Neuronal stem cell (in vitro differentiated cells): ENCODE data around the gene TIGIT.

Source experiments
- DNase-seq: peaks from one replicate; pipeline ENCODE4 v3.0.0-alpha.2; 2013; ENCODE audit warnings: low spot score
- H2AFZ ChIP-seq: one replicate; pipeline ENCODE4 v1.6.1; 2013; ENCODE audit warnings: mild to moderate bottlenecking, low read length, inconsistent platforms
- H2AK5ac ChIP-seq: 2 replicates; pipeline ENCODE4 v1.6.1; 2013; ENCODE audit warnings: low read depth, mild to moderate bottlenecking, inconsistent platforms, low read length, moderate library complexity, mixed read lengths
- H2BK120ac ChIP-seq: 2 replicates; pipeline ENCODE4 v1.6.1; 2013; ENCODE audit warnings: low read depth, mild to moderate bottlenecking, inconsistent platforms, low read length, moderate library complexity, mixed read lengths
- H2BK12ac ChIP-seq: one replicate; pipeline ENCODE4 v1.6.1; 2013; ENCODE audit warnings: low read length, inconsistent platforms
- H2BK15ac ChIP-seq: 2 replicates; pipeline ENCODE4 v1.6.1; 2013; ENCODE audit warnings: mild to moderate bottlenecking, low read length, inconsistent platforms, mixed read lengths
- H2BK5ac ChIP-seq: one replicate; pipeline ENCODE4 v1.6.1; 2013; ENCODE audit warnings: inconsistent platforms, mild to moderate bottlenecking, low read length, moderate library complexity
- H3K14ac ChIP-seq: one replicate; pipeline ENCODE4 v1.6.1; 2013; ENCODE audit warnings: low read length, inconsistent platforms
- H3K18ac ChIP-seq: 2 replicates; pipeline ENCODE4 v1.6.1; 2013; ENCODE audit warnings: low read length, inconsistent platforms
- H3K23ac ChIP-seq: 2 replicates; pipeline ENCODE4 v1.6.1; 2013; ENCODE audit warnings: low read depth, mild to moderate bottlenecking, mixed read lengths, low read length, inconsistent platforms; ENCODE audit not compliant: poor library complexity
- H3K27ac ChIP-seq: replicated peaks from 3 replicates; pipeline ENCODE4 v1.5.1; 2013; ENCODE audit warnings: low read length, inconsistent platforms
- H3K27me3 ChIP-seq, 3 experiments: 2 replicates each; pipeline ENCODE4 v1.6.1; 2013; ENCODE audit warnings: low read length in 3 of 3, mild to moderate bottlenecking in 2 of 3, inconsistent platforms in 1 of 3, low read depth in 1 of 3, mixed read lengths in 1 of 3, moderate library complexity in 1 of 3; ENCODE audit not compliant: control insufficient read depth in 3 of 3, insufficient read depth in 3 of 3
- H3K36me3 ChIP-seq, 2 donors: replicated peaks in 1 of 2; 2 replicates each; pipeline ENCODE4 v1.6.1; 2013; ENCODE audit warnings: low read length in 2 of 2; ENCODE audit not compliant: control insufficient read depth in 2 of 2, insufficient read depth in 2 of 2
- H3K4ac ChIP-seq: 2 replicates; pipeline ENCODE4 v1.6.1; 2013; ENCODE audit warnings: inconsistent platforms, mild to moderate bottlenecking, low read length, moderate library complexity
- H3K4me1 ChIP-seq, 2 donors: 1 replicate in 1 of 2; 2 replicates in 1 of 2; pipeline ENCODE4 v1.6.1; 2013; ENCODE audit warnings: low read length in 2 of 2, low read depth in 1 of 2; ENCODE audit not compliant: control insufficient read depth in 2 of 2, insufficient read depth in 1 of 2
- H3K4me2 ChIP-seq: one replicate; pipeline ENCODE4 v1.6.1; 2013; ENCODE audit warnings: mild to moderate bottlenecking, low read length, inconsistent platforms; ENCODE audit not compliant: insufficient read depth, poor library complexity, severe bottlenecking
- H3K4me3 ChIP-seq, 2 donors: 2 replicates each; pipeline ENCODE4 v1.5.1; 2013; ENCODE audit warnings: low read length in 2 of 2, mild to moderate bottlenecking in 2 of 2, inconsistent platforms in 1 of 2, moderate library complexity in 1 of 2
- H3K79me1 ChIP-seq: one replicate; pipeline ENCODE4 v1.6.1; 2013; ENCODE audit warnings: low read depth, mild to moderate bottlenecking, inconsistent platforms, low read length, moderate library complexity
- H3K9ac ChIP-seq: one replicate; pipeline ENCODE4 v1.6.1; 2013; ENCODE audit warnings: mild to moderate bottlenecking, low read depth, low read length, inconsistent platforms; ENCODE audit not compliant: poor library complexity
- H3K9me3 ChIP-seq, 2 donors: replicated peaks in 1 of 2; 2 replicates each; pipeline versions ENCODE3 to v1.6.1; 2013; ENCODE audit warnings: low read length in 2 of 2, mild to moderate bottlenecking in 2 of 2, inconsistent platforms in 1 of 2, low read depth in 1 of 2, mixed read lengths in 1 of 2, moderate library complexity in 1 of 2; ENCODE audit not compliant: control insufficient read depth in 2 of 2, insufficient read depth in 1 of 2
- H4K8ac ChIP-seq: one replicate; pipeline ENCODE4 v1.6.1; 2013; ENCODE audit warnings: low read depth, mild to moderate bottlenecking, inconsistent platforms, low read length, moderate library complexity
- H4K91ac ChIP-seq: one replicate; pipeline ENCODE4 v1.6.1; 2013; ENCODE audit warnings: low read length, low read depth, mild to moderate bottlenecking, inconsistent platforms; ENCODE audit not compliant: poor library complexity
- WGBS, 2 donors: extraction: QIAGEN DNeasy Blood & Tissue Kit; methylation state at CpG; one replicate each; pipeline ENCODE4 v1.1.7; 2013; ENCODE audit warnings: missing lambda C conversion rate in 2 of 2, mixed read lengths in 1 of 2; ENCODE audit not compliant: insufficient read length in 2 of 2, insufficient replicate concordance in 1 of 2; ENCODE audit errors: extremely low coverage in 2 of 2; 5-methylcytosine and 5-hydroxymethylcytosine counted together

The TIGIT gene

GRCh38 chr3:114308830-114309229 lies 15.0 kb downstream of the TIGIT start:
- H4K8ac ChIP-seq, result no peak overlapping the region
- no peaks in the 10 kb centered on the region for H3K9me3 ChIP-seq
- H3K23ac ChIP-seq, result no peak overlapping the region
- no peak overlapping the region for H3K9ac ChIP-seq
- no peak for DNase-seq
- H4K91ac ChIP-seq, result no peak overlapping the region
- no peak overlapping the region for H2BK5ac ChIP-seq
- H3K4ac ChIP-seq, result no peak overlapping the region
- H2BK15ac ChIP-seq, result no peak overlapping the region
- no peak overlapping the region for H3K27ac ChIP-seq
- H2BK120ac ChIP-seq, result no peak overlapping the region
- no peaks in the 10 kb centered on the region for H3K36me3 ChIP-seq
- no peak overlapping the region for H2AK5ac ChIP-seq
- H3K4me3 ChIP-seq, result no peak overlapping the region
- no CpG with 5 or more reads among the region's 5 CpGs for WGBS, 2 donors
- H3K4me1 ChIP-seq, result no peaks in the 10 kb centered on the region
- H3K4me2 ChIP-seq, result no peak overlapping the region
- H3K14ac ChIP-seq, result no peak overlapping the region
- H3K27me3 ChIP-seq, result no peaks in the 10 kb centered on the region
- H3K18ac ChIP-seq, result peak overlapping the region; percentile 25
- no peaks in the 10 kb centered on the region for H3K79me1 ChIP-seq
- no peak overlapping the region for H2BK12ac ChIP-seq
- no peak overlapping the region for H2AFZ ChIP-seq

- H3K27me3 ChIP-seq, result no peaks in the 10 kb centered on the region
- no peaks in the 10 kb centered on the region for H3K79me1 ChIP-seq
- no peak overlapping the region for H4K91ac ChIP-seq
- no peak overlapping the region for H2BK12ac ChIP-seq
- H3K9ac ChIP-seq, result no peak overlapping the region
- H3K14ac ChIP-seq, result no peak overlapping the region
- H2BK5ac ChIP-seq, result no peak overlapping the region
- no peak overlapping the region for H3K27ac ChIP-seq
- WGBS, 2 donors, result no CpG with 5 or more reads among the region's 2 CpGs
- H2BK15ac ChIP-seq, result no peak overlapping the region
- H2AFZ ChIP-seq, result no peak overlapping the region
- no peak overlapping the region for H2AK5ac ChIP-seq
- H3K4ac ChIP-seq, result no peak overlapping the region
- no peak for DNase-seq
- no peak overlapping the region for H3K4me3 ChIP-seq
- no peak overlapping the region for H3K4me2 ChIP-seq
- H3K4me1 ChIP-seq, result no peaks in the 10 kb centered on the region
- no peak overlapping the region for H4K8ac ChIP-seq
- no peak overlapping the region for H3K23ac ChIP-seq
- H2BK120ac ChIP-seq, result no peak overlapping the region
- no peak overlapping the region for H3K18ac ChIP-seq
- no peaks in the 10 kb centered on the region for H3K9me3 ChIP-seq
- H3K36me3 ChIP-seq, result no peaks in the 10 kb centered on the region
These were observed 16.9 kb downstream of the TIGIT start for GRCh38 chr3:114310695-114311094.

GRCh38 chr3:114313426-114313825 lies 19.6 kb downstream of the TIGIT start:
- Histone ChIP-seq H3K4me3 (no peak overlapping the region), H3K18ac (no peak overlapping the region), H3K4me1 (peaks cover 0 to 6% of the 10 kb centered on the region in 2 donors), H3K9me3 (no peaks in the 10 kb centered on the region), H2AFZ (no peak overlapping the region), H3K27ac (no peak overlapping the region), H3K14ac (no peak overlapping the region), H2AK5ac (no peak overlapping the region), H2BK12ac (no peak overlapping the region), H2BK5ac (no peak overlapping the region), H3K9ac (no peak overlapping the region), H3K27me3 (no peaks in the 10 kb centered on the region), H3K4ac (no peak overlapping the region), H3K36me3 (no peaks in the 10 kb centered on the region), H3K4me2 (no peak overlapping the region), H3K23ac (no peak overlapping the region), H2BK120ac (no peak overlapping the region), H3K79me1 (no peaks in the 10 kb centered on the region), H4K91ac (no peak overlapping the region), H2BK15ac (no peak overlapping the region), H4K8ac (no peak overlapping the region)
- WGBS, 2 donors, result no CpG with 5 or more reads among the region's 2 CpGs
- DNase-seq, result no peak

- H2AFZ ChIP-seq, result no peak overlapping the region
- no peaks in the 10 kb centered on the region for H3K27me3 ChIP-seq
- H3K9ac ChIP-seq, result no peak overlapping the region
- no peak overlapping the region for H2BK12ac ChIP-seq
- no peak overlapping the region for H2BK5ac ChIP-seq
- H3K18ac ChIP-seq, result no peak overlapping the region
- no peak overlapping the region for H3K4me3 ChIP-seq
- H2BK120ac ChIP-seq, result no peak overlapping the region
- no peaks in the 10 kb centered on the region for H3K9me3 ChIP-seq
- DNase-seq, result no peak
- H3K23ac ChIP-seq, result no peak overlapping the region
- H4K91ac ChIP-seq, result no peak overlapping the region
- H3K4ac ChIP-seq, result no peak overlapping the region
- H3K14ac ChIP-seq, result no peak overlapping the region
- WGBS, 2 donors, result no CpG with 5 or more reads among the region's 2 CpGs
- H4K8ac ChIP-seq, result no peak overlapping the region
- H3K4me1 ChIP-seq, result peaks cover 0 to 6% of the 10 kb centered on the region in 2 donors
- H3K27ac ChIP-seq, result no peak overlapping the region
- no peak overlapping the region for H2AK5ac ChIP-seq
- H3K4me2 ChIP-seq, result no peak overlapping the region
- no peak overlapping the region for H2BK15ac ChIP-seq
- H3K79me1 ChIP-seq, result no peaks in the 10 kb centered on the region
- H3K36me3 ChIP-seq, result no peaks in the 10 kb centered on the region
These were observed 20.5 kb downstream of the TIGIT start for GRCh38 chr3:114314282-114314681.
